ENCODE results near the gene TRIM59.
A peak's percentile ranks its signal among the peaks of the same experiment; 100 is the strongest.

Gene TRIM59

GRCh38 chr3:160399125-160400029, 50.2 kb downstream of the TRIM59 start, which contains the start of the genes IFT80 and SMC4:
TSS of gene IFT80 (minus strand) at chr3:160399225. CDS start at chr3:160384600, 14,625 bp downstream.
TSS of gene SMC4 (plus strand) at chr3:160399650. CDS start at chr3:160400827, 1,177 bp downstream.
- Histone ChIP-seq H3K27ac (peak within 1 kb of the TSS; percentile 97), H3K4me3 (peak within 1 kb of the TSS; percentile 98), H3K36me3 (ENCODE audit: insufficient read depth, low read length) (peaks cover 38% of the 10 kb centered on the region), H3K9ac (ENCODE audit: insufficient read length) (peak within 1 kb of the TSS; percentile 100), H3K9me3 (ENCODE audit: low read depth, low read length) (no peaks in the 10 kb centered on the region)
- peak; percentile 96 for DNase-seq (ENCODE audit: low read depth, low spot score)
- TF ChIP-seq FOXP2 (optimal IDR thresholded peaks at IDR 0.05; ENCODE audit: control extremely low read depth, extremely low read length, insufficient read depth): peak; percentile 68
- TF ChIP-seq POLR2AphosphoS5 (IDR thresholded peaks at IDR 0.05; ENCODE audit: borderline replicate concordance, low read depth, low read length): peak; percentile 89
- no peak for TF ChIP-seq EZH2 (IDR thresholded peaks at IDR 0.05)

GRCh38 chr3:160398820-160399124, 50.8 kb downstream of the TRIM59 start:
- Histone ChIP-seq H3K9ac (ENCODE audit: insufficient read length) (peak overlapping the region; percentile 100), H3K9me3 (ENCODE audit: low read depth, low read length) (no peaks in the 10 kb centered on the region), H3K4me3 (peak overlapping the region; percentile 98), H3K36me3 (ENCODE audit: insufficient read depth, low read length) (peaks cover 32% of the 10 kb centered on the region), H3K27ac (no peak overlapping the region)
- TF ChIP-seq POLR2AphosphoS5 (IDR thresholded peaks at IDR 0.05; ENCODE audit: borderline replicate concordance, low read depth, low read length): no peak
- TF ChIP-seq FOXP2 (optimal IDR thresholded peaks at IDR 0.05; ENCODE audit: control extremely low read depth, extremely low read length, insufficient read depth): no peak
- no peak for TF ChIP-seq EZH2 (IDR thresholded peaks at IDR 0.05)
- DNase-seq (ENCODE audit: low read depth, low spot score): no peak

GRCh38 chr3:160395297-160395696, 54.3 kb downstream of the TRIM59 start:
- no peak for TF ChIP-seq POLR2AphosphoS5 (IDR thresholded peaks at IDR 0.05; ENCODE audit: borderline replicate concordance, low read depth, low read length)
- no peak for TF ChIP-seq EZH2 (IDR thresholded peaks at IDR 0.05)
- no peak for TF ChIP-seq FOXP2 (optimal IDR thresholded peaks at IDR 0.05; ENCODE audit: control extremely low read depth, extremely low read length, insufficient read depth)
- peak overlapping the region; percentile 32 for H3K9ac ChIP-seq (ENCODE audit: insufficient read length)
- H3K36me3 ChIP-seq (ENCODE audit: insufficient read depth, low read length): no peaks in the 10 kb centered on the region; the same call in 1 of the 2 replicates
- H3K27ac ChIP-seq: peak overlapping the region; percentile 7; the same call in 1 of the 2 replicates
- H3K9me3 ChIP-seq (ENCODE audit: low read depth, low read length): no peaks in the 10 kb centered on the region
- H3K4me3 ChIP-seq: no peak overlapping the region
- DNase-seq (ENCODE audit: low read depth, low spot score): no peak

- Histone ChIP-seq H3K36me3 (ENCODE audit: insufficient read depth, low read length) (no peaks in the 10 kb centered on the region), H3K27ac (no peak overlapping the region), H3K4me3 (no peak overlapping the region), H3K9ac (ENCODE audit: insufficient read length) (no peak overlapping the region), H3K9me3 (ENCODE audit: low read depth, low read length) (no peaks in the 10 kb centered on the region)
- no peak for TF ChIP-seq EZH2 (IDR thresholded peaks at IDR 0.05)
- no peak for DNase-seq (ENCODE audit: low read depth, low spot score)
Observed at GRCh38 chr3:160394009-160394392, 55.6 kb downstream of the TRIM59 start.

GRCh38 chr3:160393346-160394008, 56.1 kb downstream of the TRIM59 start:
- Histone ChIP-seq H3K27ac (no peak overlapping the region), H3K36me3 (ENCODE audit: insufficient read depth, low read length) (no peaks in the 10 kb centered on the region), H3K9ac (ENCODE audit: insufficient read length) (no peak overlapping the region), H3K9me3 (ENCODE audit: low read depth, low read length) (no peaks in the 10 kb centered on the region), H3K4me3 (no peak overlapping the region)
- no peak for DNase-seq (ENCODE audit: low read depth, low spot score)
- TF ChIP-seq FOXP2 (optimal IDR thresholded peaks at IDR 0.05; ENCODE audit: control extremely low read depth, extremely low read length, insufficient read depth) (no peak), POLR2AphosphoS5 (IDR thresholded peaks at IDR 0.05; ENCODE audit: borderline replicate concordance, low read depth, low read length) (no peak), EZH2 (IDR thresholded peaks at IDR 0.05) (no peak)

GRCh38 chr3:160392798-160393197, 56.8 kb downstream of the TRIM59 start:
- H3K9me3 ChIP-seq (ENCODE audit: low read depth, low read length): no peaks in the 10 kb centered on the region
- H3K4me3 ChIP-seq: no peak overlapping the region
- no peak overlapping the region for H3K27ac ChIP-seq
- H3K36me3 ChIP-seq (ENCODE audit: insufficient read depth, low read length): no peaks in the 10 kb centered on the region
- no peak overlapping the region for H3K9ac ChIP-seq (ENCODE audit: insufficient read length)
- no peak for DNase-seq (ENCODE audit: low read depth, low spot score)
- no peak for TF ChIP-seq FOXP2 (optimal IDR thresholded peaks at IDR 0.05; ENCODE audit: control extremely low read depth, extremely low read length, insufficient read depth)
- TF ChIP-seq POLR2AphosphoS5 (IDR thresholded peaks at IDR 0.05; ENCODE audit: borderline replicate concordance, low read depth, low read length): no peak
- no peak for TF ChIP-seq EZH2 (IDR thresholded peaks at IDR 0.05)

GRCh38 chr3:160390565-160391138, 58.9 kb downstream of the TRIM59 start:
- Histone ChIP-seq H3K27ac (no peak overlapping the region), H3K9me3 (ENCODE audit: low read depth, low read length) (no peaks in the 10 kb centered on the region), H3K9ac (ENCODE audit: insufficient read length) (no peak overlapping the region), H3K36me3 (ENCODE audit: insufficient read depth, low read length) (no peaks in the 10 kb centered on the region), H3K4me3 (no peak overlapping the region)
- no peak for DNase-seq (ENCODE audit: low read depth, low spot score)
- TF ChIP-seq FOXP2 (optimal IDR thresholded peaks at IDR 0.05; ENCODE audit: control extremely low read depth, extremely low read length, insufficient read depth) (no peak), POLR2AphosphoS5 (IDR thresholded peaks at IDR 0.05; ENCODE audit: borderline replicate concordance, low read depth, low read length) (no peak), EZH2 (IDR thresholded peaks at IDR 0.05) (no peak)
